Natural killer cell treated with Interleukin-12 subunit alpha and Interleukin-12 subunit beta and Interleukin-15 and Interleukin-18, amount 100 ng/mL, for 72 hours (primary cell): ENCODE measurements around the gene PRMT3. TPM values are rescaled to one million over a fixed set of nuclear protein-coding genes. Genes with fewer than 3 reads are reported as not detected.

ENCODE experiments used
- total RNA-seq, 2 donors: library from RNA; stranded (reverse); gene quantifications; one replicate each; pipeline ENCODE4 v1.2.3, GENCODE V29; 2022

PRMT3 gene
- total RNA-seq, 2 donors from 2014 or later: 19.3 to 42.8 TPM

Other genes starting within 250 kb of the PRMT3 start
- gene DBX1, start 227.2 kb upstream of the PRMT3 start, total RNA-seq: not detected
- gene HTATIP2, start 24.0 kb upstream of the PRMT3 start, total RNA-seq: 10 to 100 TPM; 25.7 to 27.7 TPM
- gene SLC6A5, start 211.9 kb downstream of the PRMT3 start, total RNA-seq: not detected